HG02623 (cell line): ENCODE results near the gene ZMIZ1.

Experiments used
- ATAC-seq: cut with Tn5 transposase; IDR thresholded peaks from one replicate; pipeline ENCODE4 v1.9.1; 2021; ENCODE audit warnings: moderate library complexity; ENCODE audit not compliant: unreplicated experiment

The ZMIZ1 gene

GRCh38 chr10:79063661-79064492 lies 4.9 kb upstream of the ZMIZ1 start:
- no peak for ATAC-seq

- no peak for ATAC-seq
Measured at GRCh38 chr10:79065091-79065551, 3.6 kb upstream of the ZMIZ1 start.

GRCh38 chr10:79065853-79066252 lies 2.9 kb upstream of the ZMIZ1 start:
- no peak for ATAC-seq

GRCh38 chr10:79066411-79067240 lies 2.1 kb upstream of the ZMIZ1 start:
- no peak for ATAC-seq

GRCh38 chr10:79067241-79068202 lies 1.2 kb upstream of the ZMIZ1 start:
- ATAC-seq: no peak

GRCh38 chr10:79068203-79068561 lies 584 bp upstream of the ZMIZ1 start:
- no peak for ATAC-seq

GRCh38 chr10:79069325-79070080 lies 737 bp downstream of the ZMIZ1 start:
- peak; percentile 11 for ATAC-seq

- ATAC-seq: no peak
Measured at GRCh38 chr10:79070081-79070605, 1.4 kb downstream of the ZMIZ1 start.

- ATAC-seq: no peak
Measured at GRCh38 chr10:79070606-79071395, 2.0 kb downstream of the ZMIZ1 start.

GRCh38 chr10:79071396-79071923 lies 2.7 kb downstream of the ZMIZ1 start:
- ATAC-seq: no peak

GRCh38 chr10:79072041-79072441 lies 3.3 kb downstream of the ZMIZ1 start:
- ATAC-seq: no peak

GRCh38 chr10:79072994-79073645 lies 4.4 kb downstream of the ZMIZ1 start:
- ATAC-seq: no peak

GRCh38 chr10:79073784-79074432 lies 5.1 kb downstream of the ZMIZ1 start:
- no peak for ATAC-seq

GRCh38 chr10:79074732-79075131 lies 6.0 kb downstream of the ZMIZ1 start:
- ATAC-seq: no peak

- ATAC-seq: no peak
Measured at GRCh38 chr10:79075418-79075817, 6.7 kb downstream of the ZMIZ1 start.

GRCh38 chr10:79077488-79078173 lies 8.9 kb downstream of the ZMIZ1 start:
- no peak for ATAC-seq

GRCh38 chr10:79078367-79079053 lies 9.7 kb downstream of the ZMIZ1 start:
- no peak for ATAC-seq
